Endothelial cell of umbilical vein (primary cell): ENCODE results near the gene ZNF425.

Experiments used
- EZH2 ChIP-seq: IDR thresholded peaks from 2 replicates; pipeline ENCODE4 v1.6.1; 2012; ENCODE audit warnings: borderline replicate concordance, low read depth, mild to moderate bottlenecking, moderate library complexity, low read length, inconsistent platforms; ENCODE audit not compliant: severe bottlenecking
- FOS ChIP-seq: IDR thresholded peaks from 2 replicates; pipeline ENCODE4 v1.6.1; 2011; ENCODE audit warnings: mild to moderate bottlenecking, low read length, moderate library complexity, borderline replicate concordance; ENCODE audit not compliant: insufficient read depth
- GATA2 ChIP-seq: IDR thresholded peaks from 2 replicates; pipeline ENCODE4 v1.7.0; 2011; ENCODE audit warnings: low read depth, mild to moderate bottlenecking, moderate library complexity, mixed read lengths, low read length; ENCODE audit not compliant: insufficient read length, insufficient read depth
- JUN ChIP-seq: IDR thresholded peaks from 2 replicates; pipeline ENCODE4 v1.6.1; 2011; ENCODE audit warnings: borderline replicate concordance, low read depth; ENCODE audit not compliant: insufficient read length, insufficient read depth
- MAX ChIP-seq: IDR thresholded peaks from 2 replicates; pipeline ENCODE4 v1.6.1; 2011; ENCODE audit not compliant: insufficient read depth, insufficient read length
- MYC ChIP-seq: IDR thresholded peaks from one replicate; pipeline ENCODE4 v1.6.1; 2011; ENCODE audit warnings: mild to moderate bottlenecking, low read depth, low read length
- POLR2A ChIP-seq: IDR thresholded peaks from 2 replicates; pipeline ENCODE4 v1.6.1; 2012; ENCODE audit warnings: low read depth, mild to moderate bottlenecking, control low read depth, low read length
- POLR2AphosphoS5 ChIP-seq: IDR thresholded peaks from 2 replicates; pipeline ENCODE4 v1.6.1; 2012; ENCODE audit warnings: low read depth, mild to moderate bottlenecking, control low read depth, low read length, moderate library complexity; ENCODE audit not compliant: insufficient read depth
- TF ChIP-seq, protein P1 (sequence below), 2 donors: IDR thresholded peaks; 1 replicate in 1 of 2; 2 replicates in 1 of 2; pipeline ENCODE4 v1.5.1; 2011; ENCODE audit warnings: low read length in 2 of 2, mild to moderate bottlenecking in 2 of 2, moderate library complexity in 2 of 2, control low read depth in 1 of 2, inconsistent platforms in 1 of 2, low read depth in 1 of 2; ENCODE audit not compliant: insufficient read depth in 1 of 2; ENCODE audit errors: extremely low read depth in 1 of 2

DNA sequence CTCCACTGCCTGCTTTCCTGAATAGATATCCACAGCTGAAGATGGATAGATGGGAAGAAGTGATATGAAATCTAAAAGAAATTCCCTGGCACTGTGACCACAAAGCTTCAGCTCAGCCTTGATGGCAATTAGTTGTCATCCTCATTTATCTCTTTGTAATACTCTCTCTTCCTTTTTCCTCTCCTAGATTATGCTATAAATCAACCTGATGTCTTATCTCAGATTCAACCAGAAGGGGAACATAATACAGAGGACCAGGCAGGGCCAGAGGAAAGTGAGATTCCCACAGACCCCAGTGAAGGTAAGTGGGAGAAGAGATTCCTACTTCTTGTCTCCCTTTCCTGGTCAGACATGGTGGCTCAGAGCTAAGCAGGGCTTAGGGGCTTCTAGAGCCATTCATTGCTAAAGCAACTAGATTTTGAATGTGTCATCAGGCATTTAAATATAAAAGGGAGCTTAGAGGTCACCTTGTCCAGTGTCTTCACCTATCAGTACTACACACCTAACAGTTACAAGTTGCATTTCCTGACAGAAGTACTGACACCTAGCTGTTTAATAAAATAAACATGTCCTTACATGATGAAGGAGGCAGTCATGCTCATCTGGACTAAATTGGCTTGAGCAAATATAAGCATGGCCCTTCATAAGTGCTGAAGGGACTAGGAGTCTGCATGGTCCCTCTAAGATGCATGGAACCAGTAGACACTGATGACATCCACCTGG lies 40.7 kb upstream of the ZNF425 start:
- TF ChIP-seq, protein P1, sequence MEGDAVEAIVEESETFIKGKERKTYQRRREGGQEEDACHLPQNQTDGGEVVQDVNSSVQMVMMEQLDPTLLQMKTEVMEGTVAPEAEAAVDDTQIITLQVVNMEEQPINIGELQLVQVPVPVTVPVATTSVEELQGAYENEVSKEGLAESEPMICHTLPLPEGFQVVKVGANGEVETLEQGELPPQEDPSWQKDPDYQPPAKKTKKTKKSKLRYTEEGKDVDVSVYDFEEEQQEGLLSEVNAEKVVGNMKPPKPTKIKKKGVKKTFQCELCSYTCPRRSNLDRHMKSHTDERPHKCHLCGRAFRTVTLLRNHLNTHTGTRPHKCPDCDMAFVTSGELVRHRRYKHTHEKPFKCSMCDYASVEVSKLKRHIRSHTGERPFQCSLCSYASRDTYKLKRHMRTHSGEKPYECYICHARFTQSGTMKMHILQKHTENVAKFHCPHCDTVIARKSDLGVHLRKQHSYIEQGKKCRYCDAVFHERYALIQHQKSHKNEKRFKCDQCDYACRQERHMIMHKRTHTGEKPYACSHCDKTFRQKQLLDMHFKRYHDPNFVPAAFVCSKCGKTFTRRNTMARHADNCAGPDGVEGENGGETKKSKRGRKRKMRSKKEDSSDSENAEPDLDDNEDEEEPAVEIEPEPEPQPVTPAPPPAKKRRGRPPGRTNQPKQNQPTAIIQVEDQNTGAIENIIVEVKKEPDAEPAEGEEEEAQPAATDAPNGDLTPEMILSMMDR (IDR thresholded peaks at IDR 0.05; ENCODE audit: extremely low read depth in 1 of 2, insufficient read depth in 1 of 2, low read depth in 1 of 2, low read length in 2 of 2): no peak
- no peak for TF ChIP-seq GATA2
- TF ChIP-seq EZH2: no peak
- no peak for TF ChIP-seq MAX
- TF ChIP-seq POLR2A: no peak
- TF ChIP-seq POLR2AphosphoS5: no peak
- TF ChIP-seq JUN: no peak
- no peak for TF ChIP-seq MYC
- TF ChIP-seq FOS: no peak
